Parathyroid adenoma (tissue), 2 donors: ENCODE results near the gene CHIT1.

Source experiments
- H2AFZ ChIP-seq: fragments of 300-600 bp; sonication (generic); one replicate; pipeline ENCODE4 v1.7.0; 2017; ENCODE audit warnings: antibody characterized with exemption, mild to moderate bottlenecking
- H3K27ac ChIP-seq: fragments of 300-600 bp; sonication (generic); one replicate; pipeline ENCODE4 v1.7.0; 2017
- H3K27me3 ChIP-seq: fragments of 300-600 bp; sonication (generic); one replicate; pipeline ENCODE4 v1.7.0; 2017; ENCODE audit warnings: low read length; ENCODE audit not compliant: control insufficient read depth, insufficient read depth
- H3K36me3 ChIP-seq: fragments of 300-600 bp; sonication (generic); one replicate; pipeline ENCODE4 v1.7.0; 2017; ENCODE audit warnings: low read length; ENCODE audit not compliant: control insufficient read depth, insufficient read depth
- H3K4me1 ChIP-seq: fragments of 300-600 bp; sonication (generic); one replicate; pipeline ENCODE4 v1.7.0; 2017; ENCODE audit warnings: control low read depth
- H3K4me2 ChIP-seq: fragments of 300-600 bp; sonication (generic); one replicate; pipeline ENCODE4 v1.7.0; 2017; ENCODE audit warnings: low read length
- H3K4me3 ChIP-seq: fragments of 300-600 bp; sonication (generic); one replicate; pipeline ENCODE4 v1.7.0; 2017; ENCODE audit warnings: low read depth, low read length
- H3K79me2 ChIP-seq: fragments of 300-600 bp; sonication (generic); one replicate; pipeline ENCODE4 v1.7.0; 2017; ENCODE audit warnings: control low read depth
- H3K9ac ChIP-seq: fragments of 300-600 bp; sonication (generic); one replicate; pipeline ENCODE4 v1.7.0; 2017; ENCODE audit warnings: mild to moderate bottlenecking
- H3K9me3 ChIP-seq: fragments of 300-600 bp; sonication (generic); one replicate; pipeline ENCODE4 v1.7.0; 2017; ENCODE audit warnings: low read length; ENCODE audit not compliant: control insufficient read depth
- TF ChIP-seq, protein P1 (sequence below): fragments of 300-600 bp; sonication (generic); IDR thresholded peaks from one replicate; pipeline ENCODE4 v1.7.0; 2017; ENCODE audit warnings: antibody characterized with exemption, mild to moderate bottlenecking
- donor health status: primary hyperparathyroidism.

CHIT1 gene

GRCh38 chr1:203276408-203276807 is 46.9 kb upstream of the CHIT1 start:
- no peak overlapping the region for H3K4me3 ChIP-seq
- no peaks in the 10 kb centered on the region for H3K4me1 ChIP-seq
- no peak overlapping the region for H3K27ac ChIP-seq
- H3K36me3 ChIP-seq = no peaks in the 10 kb centered on the region
- TF ChIP-seq, protein P1, sequence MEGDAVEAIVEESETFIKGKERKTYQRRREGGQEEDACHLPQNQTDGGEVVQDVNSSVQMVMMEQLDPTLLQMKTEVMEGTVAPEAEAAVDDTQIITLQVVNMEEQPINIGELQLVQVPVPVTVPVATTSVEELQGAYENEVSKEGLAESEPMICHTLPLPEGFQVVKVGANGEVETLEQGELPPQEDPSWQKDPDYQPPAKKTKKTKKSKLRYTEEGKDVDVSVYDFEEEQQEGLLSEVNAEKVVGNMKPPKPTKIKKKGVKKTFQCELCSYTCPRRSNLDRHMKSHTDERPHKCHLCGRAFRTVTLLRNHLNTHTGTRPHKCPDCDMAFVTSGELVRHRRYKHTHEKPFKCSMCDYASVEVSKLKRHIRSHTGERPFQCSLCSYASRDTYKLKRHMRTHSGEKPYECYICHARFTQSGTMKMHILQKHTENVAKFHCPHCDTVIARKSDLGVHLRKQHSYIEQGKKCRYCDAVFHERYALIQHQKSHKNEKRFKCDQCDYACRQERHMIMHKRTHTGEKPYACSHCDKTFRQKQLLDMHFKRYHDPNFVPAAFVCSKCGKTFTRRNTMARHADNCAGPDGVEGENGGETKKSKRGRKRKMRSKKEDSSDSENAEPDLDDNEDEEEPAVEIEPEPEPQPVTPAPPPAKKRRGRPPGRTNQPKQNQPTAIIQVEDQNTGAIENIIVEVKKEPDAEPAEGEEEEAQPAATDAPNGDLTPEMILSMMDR = no peak
- H2AFZ ChIP-seq = no peak overlapping the region
- H3K9ac ChIP-seq = no peak overlapping the region
- no peak overlapping the region for H3K4me2 ChIP-seq
- no peaks in the 10 kb centered on the region for H3K9me3 ChIP-seq
- no peaks in the 10 kb centered on the region for H3K79me2 ChIP-seq
- H3K27me3 ChIP-seq = no peaks in the 10 kb centered on the region

GRCh38 chr1:203275656-203276272 is 46.3 kb upstream of the CHIT1 start:
- Histone ChIP-seq H3K9me3 (no peaks in the 10 kb centered on the region), H3K4me2 (no peak overlapping the region), H3K36me3 (no peaks in the 10 kb centered on the region), H3K79me2 (no peaks in the 10 kb centered on the region), H3K4me3 (no peak overlapping the region), H3K4me1 (no peaks in the 10 kb centered on the region), H3K9ac (no peak overlapping the region), H3K27ac (no peak overlapping the region), H3K27me3 (no peaks in the 10 kb centered on the region), H2AFZ (no peak overlapping the region)
- TF ChIP-seq, protein P1 = no peak

DNA sequence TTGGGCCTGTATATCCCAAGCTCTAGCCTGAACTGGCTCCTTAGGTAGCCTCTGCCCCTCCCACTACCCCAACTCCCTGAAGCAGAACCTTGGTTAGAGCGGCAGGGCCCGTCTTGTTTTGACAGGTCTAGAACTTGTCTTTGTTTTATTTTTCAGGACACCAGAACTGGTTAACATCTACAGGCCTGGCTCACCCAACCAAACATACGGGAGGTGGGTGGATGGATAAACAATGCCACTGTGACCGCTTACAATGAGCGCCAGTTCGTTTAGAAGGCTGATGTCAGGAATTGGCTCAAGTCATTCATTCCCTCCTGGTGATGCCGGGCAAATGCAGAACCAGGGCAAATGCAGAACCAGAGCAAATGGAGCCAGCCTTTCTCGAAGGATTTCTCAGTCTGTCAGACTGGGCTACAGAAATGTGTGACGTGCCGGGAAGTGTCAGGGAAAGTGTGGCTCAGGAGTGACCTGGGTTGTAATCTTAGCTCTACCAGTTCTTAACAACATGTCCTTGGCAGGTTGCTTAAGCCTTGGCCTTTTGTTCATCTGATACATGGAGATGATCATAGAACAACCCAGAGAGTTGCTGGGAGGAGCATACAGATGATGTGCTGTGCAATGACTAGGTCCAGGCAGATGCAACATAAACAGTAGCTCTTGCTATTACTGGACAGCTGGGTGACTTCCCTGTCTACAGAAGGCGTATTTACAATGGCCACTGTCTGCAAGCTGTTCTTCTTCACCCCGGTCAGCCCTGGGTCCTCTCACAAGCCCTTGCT is 45.3 kb upstream of the CHIT1 start:
- H3K9ac ChIP-seq = no peak overlapping the region
- no peaks in the 10 kb centered on the region for H3K4me1 ChIP-seq
- H3K4me2 ChIP-seq = no peak overlapping the region
- H3K36me3 ChIP-seq = no peaks in the 10 kb centered on the region
- no peaks in the 10 kb centered on the region for H3K27me3 ChIP-seq
- no peaks in the 10 kb centered on the region for H3K9me3 ChIP-seq
- H3K79me2 ChIP-seq = no peaks in the 10 kb centered on the region
- H2AFZ ChIP-seq = peak overlapping the region; percentile 28
- TF ChIP-seq, protein P1 = no peak
- no peak overlapping the region for H3K27ac ChIP-seq
- H3K4me3 ChIP-seq = no peak overlapping the region

GRCh38 chr1:203273869-203274602 is 44.6 kb upstream of the CHIT1 start:
- Histone ChIP-seq H3K4me1 (no peaks in the 10 kb centered on the region), H3K4me2 (no peak overlapping the region), H3K27ac (peak overlapping the region; percentile 24), H3K79me2 (no peaks in the 10 kb centered on the region), H3K36me3 (no peaks in the 10 kb centered on the region), H2AFZ (no peak overlapping the region), H3K27me3 (no peaks in the 10 kb centered on the region), H3K4me3 (no peak overlapping the region), H3K9ac (no peak overlapping the region), H3K9me3 (no peaks in the 10 kb centered on the region)
- TF ChIP-seq, protein P1 = no peak
